HG03432 (cell line): Measurements from ENCODE around the gene B3GALNT2.
"Not testable (repeated sequence)": the region's sequence is repeated elsewhere in the genome, so short reads cannot be mapped to it uniquely, and the experiment has no call there.

Experiments used
- ATAC-seq: cut with Tn5 transposase; IDR thresholded peaks from one replicate; pipeline ENCODE4 v1.9.1; 2021; ENCODE audit warnings: mild to moderate bottlenecking, moderate library complexity; ENCODE audit not compliant: unreplicated experiment

Gene B3GALNT2

GRCh38 chr1:235504122-235504493 is at the start of gene B3GALNT2:
Gene B3GALNT2 (minus strand): TSS chr1:235504452. CDS start chr1:235504252, 200 bp downstream.
- ATAC-seq, result peak; percentile 44

- ATAC-seq, result no peak
These were observed 48.9 kb upstream of the B3GALNT2 start for GRCh38 chr1:235553112-235553551.

- no peak for ATAC-seq
These were observed 48.0 kb upstream of the B3GALNT2 start for GRCh38 chr1:235552146-235552716.

GRCh38 chr1:235549351-235550139 is 45.3 kb upstream of the B3GALNT2 start:
- no peak for ATAC-seq

GRCh38 chr1:235546369-235547155 is 42.3 kb upstream of the B3GALNT2 start:
- ATAC-seq, result not testable (repeated sequence)

GRCh38 chr1:235545292-235545930 is 41.2 kb upstream of the B3GALNT2 start:
- ATAC-seq, result no peak

- not testable (repeated sequence) for ATAC-seq
These were observed 38.6 kb upstream of the B3GALNT2 start for GRCh38 chr1:235542845-235543244.

GRCh38 chr1:235533476-235534168 is 29.4 kb upstream of the B3GALNT2 start:
- no peak for ATAC-seq

- no peak for ATAC-seq
These were observed 28.1 kb upstream of the B3GALNT2 start for GRCh38 chr1:235532360-235532759.

GRCh38 chr1:235527196-235527814 is 23.1 kb upstream of the B3GALNT2 start:
- no peak for ATAC-seq

GRCh38 chr1:235525314-235525713 is 21.1 kb upstream of the B3GALNT2 start:
- no peak for ATAC-seq

- no peak for ATAC-seq
These were observed 12.7 kb upstream of the B3GALNT2 start for GRCh38 chr1:235516862-235517446.

- no peak for ATAC-seq
These were observed 11.7 kb upstream of the B3GALNT2 start for GRCh38 chr1:235515844-235516512.

- no peak for ATAC-seq
These were observed 9.5 kb upstream of the B3GALNT2 start for GRCh38 chr1:235513495-235514366.

GRCh38 chr1:235511470-235512240 is 7.4 kb upstream of the B3GALNT2 start:
- ATAC-seq, result no peak

GRCh38 chr1:235510823-235511222 is 6.6 kb upstream of the B3GALNT2 start:
- ATAC-seq, result no peak

- ATAC-seq, result no peak
These were observed 3.4 kb upstream of the B3GALNT2 start for GRCh38 chr1:235507623-235508022.
